Subcutaneous abdominal adipose tissue (tissue), 5 donors: ENCODE data around the gene LILRA2.

Experiments
- H3K27ac ChIP-seq: one replicate; pipeline ENCODE4 v1.7.0; 2013; ENCODE audit warnings: low read depth, mild to moderate bottlenecking, inconsistent platforms, low read length, moderate library complexity
- H3K27me3 ChIP-seq, 5 donors: one replicate each; pipeline ENCODE4 v1.7.0; 2013; ENCODE audit warnings: low read length in 5 of 5, inconsistent platforms in 1 of 5; ENCODE audit not compliant: control insufficient read depth in 5 of 5, insufficient read depth in 4 of 5
- H3K36me3 ChIP-seq, 5 donors: one replicate each; pipeline ENCODE4 v1.7.0; 2013; ENCODE audit warnings: low read length in 5 of 5; ENCODE audit not compliant: control insufficient read depth in 5 of 5, insufficient read depth in 5 of 5
- H3K4me1 ChIP-seq, 5 donors: one replicate each; pipeline ENCODE4 v1.7.0; 2013; ENCODE audit warnings: low read length in 5 of 5, mild to moderate bottlenecking in 3 of 5, moderate library complexity in 1 of 5; ENCODE audit not compliant: control insufficient read depth in 5 of 5, insufficient read depth in 5 of 5
- H3K4me3 ChIP-seq, 5 donors: one replicate each; pipeline ENCODE4 v1.7.0; 2013; ENCODE audit warnings: low read length in 5 of 5, low read depth in 1 of 5
- H3K9ac ChIP-seq, 5 donors: one replicate each; pipeline ENCODE4 v1.7.0; 2013; ENCODE audit warnings: low read length in 5 of 5, mild to moderate bottlenecking in 4 of 5, moderate library complexity in 3 of 5
- H3K9me3 ChIP-seq, 5 donors: one replicate each; pipeline ENCODE4 v1.7.0; 2013; ENCODE audit warnings: low read length in 5 of 5; ENCODE audit not compliant: control insufficient read depth in 5 of 5
- donor health status: healthy.
- donor health status: healthy.
- donor health status: healthy.
- donor health status: healthy.
- donor health status: healthy.

Gene LILRA2

DNA sequence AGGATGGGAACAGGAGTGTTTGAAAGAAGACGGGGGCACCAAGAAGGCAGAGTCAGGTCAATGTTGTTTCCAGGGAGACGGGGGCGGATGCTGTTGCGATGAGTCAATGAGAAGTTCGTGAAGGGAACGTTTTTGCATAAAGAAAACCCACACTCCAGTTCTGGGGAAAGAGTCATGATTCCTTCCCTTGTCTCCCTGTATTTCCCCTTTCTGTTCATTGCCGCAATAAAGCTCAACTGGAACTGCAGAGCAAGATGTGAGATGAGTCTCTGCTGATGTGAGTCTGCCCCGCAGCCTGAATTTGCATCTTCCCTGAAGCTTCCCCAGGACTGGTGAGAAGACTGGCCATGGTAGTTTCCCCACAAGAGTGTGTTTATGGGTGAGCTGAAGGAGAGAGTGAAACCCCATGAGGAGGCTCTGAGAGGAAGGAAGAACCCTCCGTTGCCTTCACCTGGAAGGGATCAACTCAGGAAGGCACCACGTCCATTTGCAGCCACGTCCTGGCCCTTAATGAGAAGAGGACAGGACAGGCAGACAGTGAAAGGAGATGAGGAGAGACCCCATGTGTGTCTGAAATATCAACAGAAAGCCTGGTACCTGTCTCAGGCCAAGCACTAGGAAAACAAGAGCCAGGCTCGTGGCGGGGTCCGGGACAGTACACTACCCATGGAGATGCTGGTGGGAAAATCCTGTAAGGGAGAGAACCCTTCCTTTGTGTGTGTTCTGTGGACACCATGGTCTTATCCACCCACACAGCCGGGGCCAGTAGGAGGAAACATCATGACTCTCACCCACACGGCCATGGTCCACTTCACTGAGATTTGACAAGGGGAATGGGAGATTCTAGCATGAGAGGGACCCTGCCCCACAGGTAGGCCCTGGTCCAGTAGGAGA, 33.5 kb downstream of the LILRA2 start:
- Histone ChIP-seq H3K27me3 (peaks cover 0 to 8% (median 2%) of the 10 kb centered on the region in 5 donors), H3K27ac (no peak overlapping the region), H3K4me1 (peaks cover 0 to 23% (median 0%) of the 10 kb centered on the region in 5 donors), H3K9me3 (peaks cover 5 to 15% (median 8%) of the 10 kb centered on the region in 5 donors), H3K9ac (no peak overlapping the region), H3K36me3 (no peaks in the 10 kb centered on the region), H3K4me3 (no peak overlapping the region)

DNA sequence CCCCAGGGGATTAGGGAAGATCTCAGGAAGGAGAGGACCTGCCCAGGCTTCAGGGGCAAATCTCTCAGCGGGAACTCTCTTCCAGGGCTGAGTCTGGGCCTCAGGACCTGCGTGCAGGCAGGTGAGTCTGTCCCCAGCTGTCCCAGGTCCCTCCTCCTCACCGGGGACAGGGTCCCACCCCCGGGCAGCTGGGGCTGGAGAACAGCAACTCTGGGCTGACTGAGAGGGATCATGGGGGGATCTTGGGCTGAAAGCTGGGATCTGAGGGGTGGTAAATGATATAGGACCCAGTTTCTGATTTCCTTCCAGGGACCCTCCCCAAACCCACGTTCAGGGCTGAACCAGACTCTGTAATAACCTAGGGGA, 34.2 kb downstream of the LILRA2 start:
- Histone ChIP-seq H3K27me3 (peaks cover 0 to 8% (median 2%) of the 10 kb centered on the region in 5 donors), H3K27ac (no peak overlapping the region), H3K36me3 (no peaks in the 10 kb centered on the region), H3K4me1 (peaks cover 0 to 23% (median 0%) of the 10 kb centered on the region in 5 donors), H3K9ac (no peak overlapping the region), H3K9me3 (peaks cover 5 to 15% (median 8%) of the 10 kb centered on the region in 5 donors), H3K4me3 (no peak overlapping the region)

DNA sequence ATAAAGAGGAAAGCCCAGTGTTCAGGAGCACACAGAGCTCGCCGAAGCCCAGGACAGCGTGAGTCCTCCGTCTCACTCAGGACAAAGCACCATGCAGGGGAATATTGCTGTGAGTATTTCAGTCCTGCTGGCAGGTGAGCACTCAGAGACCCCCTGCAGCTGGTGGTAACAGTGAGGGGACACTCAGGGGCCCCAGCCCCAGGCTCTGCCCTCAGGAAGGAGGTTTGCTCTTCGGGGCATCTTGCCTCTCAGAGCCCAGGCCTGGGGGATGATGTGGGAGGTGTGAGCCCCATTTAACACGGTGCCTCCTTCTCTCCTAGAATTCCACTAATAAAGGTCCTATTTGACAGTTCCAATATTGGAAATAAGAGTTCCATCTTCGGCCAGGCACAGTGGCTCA, 34.6 kb downstream of the LILRA2 start:
- peaks cover 0 to 23% (median 0%) of the 10 kb centered on the region in 5 donors for H3K4me1 ChIP-seq
- peaks cover 5 to 15% (median 8%) of the 10 kb centered on the region in 5 donors for H3K9me3 ChIP-seq
- H3K9ac ChIP-seq, result no peak overlapping the region
- no peak overlapping the region for H3K4me3 ChIP-seq
- H3K27ac ChIP-seq, result no peak overlapping the region
- peaks cover 0 to 8% (median 2%) of the 10 kb centered on the region in 5 donors for H3K27me3 ChIP-seq
- H3K36me3 ChIP-seq, result no peaks in the 10 kb centered on the region

DNA sequence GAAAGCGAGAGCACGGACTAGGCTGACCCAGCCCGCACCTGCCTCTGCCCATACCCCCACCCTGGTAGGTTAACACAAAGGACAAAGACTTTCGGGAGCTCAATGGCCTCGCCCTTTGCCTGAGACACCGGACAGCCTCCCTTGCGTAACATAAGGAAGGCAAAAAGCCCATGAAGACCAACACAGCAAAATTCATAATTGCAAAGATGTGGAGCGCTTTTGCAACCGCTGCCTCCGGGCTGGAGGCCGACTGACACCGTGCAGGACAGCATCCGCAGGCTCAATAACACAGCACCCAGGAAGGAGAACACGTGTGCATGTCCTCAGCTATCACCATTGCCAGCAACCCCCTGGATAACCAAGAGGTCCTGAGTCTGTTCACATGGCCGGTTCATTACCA, 35.2 kb downstream of the LILRA2 start:
- Histone ChIP-seq H3K9ac (no peak overlapping the region), H3K4me3 (no peak overlapping the region), H3K27me3 (peaks cover 0 to 8% (median 2%) of the 10 kb centered on the region in 5 donors), H3K27ac (no peak overlapping the region), H3K36me3 (no peaks in the 10 kb centered on the region), H3K4me1 (peaks cover 0 to 23% (median 0%) of the 10 kb centered on the region in 5 donors), H3K9me3 (peaks cover 5 to 15% (median 8%) of the 10 kb centered on the region in 5 donors)

DNA sequence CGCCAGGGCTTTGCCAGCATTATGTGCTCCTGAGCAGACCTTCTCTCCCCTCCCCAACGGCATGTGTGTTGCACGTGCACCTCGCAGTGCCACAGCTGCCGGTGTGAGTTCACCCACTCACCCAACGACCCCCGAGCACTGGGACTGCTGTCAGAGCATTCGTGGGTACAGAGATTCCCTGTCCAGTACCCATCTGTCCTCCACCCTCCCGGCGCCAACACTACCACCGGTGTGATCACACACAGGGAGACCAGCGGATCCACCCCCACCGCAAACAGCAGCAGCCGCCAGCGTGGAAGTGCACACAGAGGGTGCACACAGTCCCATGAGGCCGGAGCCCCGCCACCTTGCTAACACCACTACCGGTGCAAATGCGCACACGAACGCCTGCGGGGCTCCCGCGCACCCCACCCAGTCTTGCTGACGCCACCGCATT, 35.8 kb downstream of the LILRA2 start:
- Histone ChIP-seq H3K4me1 (peaks cover 0 to 23% (median 0%) of the 10 kb centered on the region in 5 donors), H3K9me3 (peaks cover 5 to 15% (median 8%) of the 10 kb centered on the region in 5 donors), H3K9ac (no peak overlapping the region), H3K27ac (no peak overlapping the region), H3K27me3 (peaks cover 0 to 8% (median 2%) of the 10 kb centered on the region in 5 donors), H3K36me3 (no peaks in the 10 kb centered on the region), H3K4me3 (no peak overlapping the region)

DNA sequence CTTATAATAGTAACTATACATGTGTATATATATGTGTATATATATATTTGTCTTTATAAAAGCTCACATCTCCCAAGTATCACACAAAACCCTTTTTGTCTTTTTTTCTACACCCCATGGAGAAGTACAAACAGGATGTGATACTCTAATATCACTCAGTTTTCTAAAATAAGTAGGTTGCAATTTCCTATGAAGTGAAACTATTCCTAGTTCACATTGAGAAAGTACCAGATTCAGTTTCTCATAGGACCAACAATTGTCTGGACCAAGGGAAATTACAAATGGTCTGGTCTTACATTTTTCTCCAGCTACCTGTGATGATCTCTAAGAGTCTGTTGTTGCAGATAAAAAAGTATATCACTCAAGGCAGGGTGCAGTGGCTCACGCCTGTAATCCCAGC, 38.8 kb downstream of the LILRA2 start:
- H3K4me3 ChIP-seq, result no peak overlapping the region

DNA sequence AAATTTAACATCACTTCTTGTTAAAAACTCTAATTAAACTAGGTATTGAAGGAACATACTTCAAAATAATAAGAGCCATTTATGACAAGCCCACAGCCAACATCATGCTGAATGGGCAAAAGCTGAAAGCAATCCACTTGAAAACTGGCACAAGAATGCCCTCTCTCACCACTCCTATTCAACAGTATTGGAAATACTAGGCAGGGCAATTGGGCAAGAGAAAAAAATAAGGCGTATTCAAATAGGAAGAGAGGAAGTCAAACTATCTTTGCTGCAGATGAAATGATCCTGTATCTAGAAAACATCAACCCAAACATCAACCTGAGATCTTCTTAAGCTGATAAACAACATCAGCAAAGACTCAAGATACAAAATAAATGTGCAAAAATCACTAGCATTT, 41.1 kb downstream of the LILRA2 start:
- H3K9ac ChIP-seq, result no peak overlapping the region
- H3K27me3 ChIP-seq, result no peaks in the 10 kb centered on the region
- no peak overlapping the region for H3K27ac ChIP-seq
- H3K4me3 ChIP-seq, result no peak overlapping the region
- H3K9me3 ChIP-seq, result peaks cover 0 to 10% (median 3%) of the 10 kb centered on the region in 5 donors
- H3K4me1 ChIP-seq, result no peaks in the 10 kb centered on the region
- no peaks in the 10 kb centered on the region for H3K36me3 ChIP-seq

More for the DNA sequence above, 38.8 kb downstream of the LILRA2 start:
- no peak overlapping the region for H3K9ac ChIP-seq
- H3K27me3 ChIP-seq, result peaks cover 0 to 4% (median 2%) of the 10 kb centered on the region in 5 donors
- H3K27ac ChIP-seq, result no peak overlapping the region
- peaks cover 0 to 10% (median 4%) of the 10 kb centered on the region in 5 donors for H3K9me3 ChIP-seq
- H3K36me3 ChIP-seq, result no peaks in the 10 kb centered on the region
- H3K4me1 ChIP-seq, result peaks cover 0 to 9% (median 0%) of the 10 kb centered on the region in 5 donors

DNA sequence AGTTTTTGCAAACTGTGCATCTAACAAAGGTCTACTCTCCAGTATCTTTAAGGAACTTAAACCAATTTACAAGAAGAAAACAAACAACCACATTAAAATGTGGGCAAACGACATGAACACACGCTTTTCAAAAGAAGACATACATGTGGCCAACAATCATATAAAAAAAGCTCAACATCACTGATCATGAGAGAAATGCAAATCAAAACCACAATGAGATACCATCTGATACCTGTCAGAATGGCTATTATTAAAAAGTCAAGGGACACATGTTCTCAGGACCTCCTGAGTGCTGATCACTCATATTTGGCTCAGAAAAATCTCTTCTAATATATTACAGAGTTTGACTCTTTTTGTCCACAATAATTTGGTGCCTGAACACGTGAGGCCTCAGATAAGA, 42.5 kb downstream of the LILRA2 start:
- Histone ChIP-seq H3K27ac (no peak overlapping the region), H3K4me1 (no peaks in the 10 kb centered on the region), H3K9ac (no peak overlapping the region), H3K9me3 (peaks cover 0 to 10% (median 0%) of the 10 kb centered on the region in 5 donors), H3K27me3 (no peaks in the 10 kb centered on the region), H3K36me3 (no peaks in the 10 kb centered on the region), H3K4me3 (no peak overlapping the region)

DNA sequence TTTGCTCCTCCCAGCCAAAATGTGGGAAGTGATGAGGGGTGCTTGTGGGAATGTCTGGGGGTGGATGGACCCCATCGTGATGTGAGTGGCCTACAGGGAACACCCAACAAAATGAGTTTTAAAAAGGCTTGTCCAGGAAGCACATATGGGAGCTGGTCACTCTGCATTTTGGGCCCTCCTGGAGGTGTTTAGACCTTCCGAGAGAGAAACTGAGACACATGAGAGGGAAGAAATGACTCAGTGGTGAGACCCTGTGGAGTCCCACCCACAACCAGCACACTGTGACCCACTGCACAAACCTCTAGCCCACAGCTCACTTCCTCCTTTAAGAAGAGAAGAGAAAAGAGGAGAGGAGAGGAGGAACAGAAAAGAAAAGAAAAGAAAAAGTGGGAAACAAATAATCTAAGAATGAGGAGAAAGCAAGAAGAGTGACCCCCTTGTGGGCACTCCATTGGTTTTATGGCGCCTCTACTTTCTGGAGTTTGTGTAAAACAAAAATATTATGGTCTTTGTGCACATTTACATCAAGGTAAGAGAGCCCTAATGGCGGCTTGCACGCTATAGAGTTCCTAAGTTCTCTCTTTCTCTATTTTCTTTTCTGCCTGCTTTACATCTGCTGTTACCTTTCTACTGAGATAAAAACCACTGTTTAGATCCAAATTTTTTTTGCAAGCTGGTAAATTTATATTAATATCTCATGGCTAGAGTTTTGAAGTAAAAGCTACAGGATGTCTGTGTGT, 43.4 kb downstream of the LILRA2 start:
- no peaks in the 10 kb centered on the region for H3K27me3 ChIP-seq
- H3K9me3 ChIP-seq, result peaks cover 0 to 10% (median 0%) of the 10 kb centered on the region in 5 donors
- H3K36me3 ChIP-seq, result no peaks in the 10 kb centered on the region
- no peak overlapping the region for H3K4me3 ChIP-seq
- H3K4me1 ChIP-seq, result no peaks in the 10 kb centered on the region
- H3K27ac ChIP-seq, result no peak overlapping the region
- no peak overlapping the region for H3K9ac ChIP-seq

DNA sequence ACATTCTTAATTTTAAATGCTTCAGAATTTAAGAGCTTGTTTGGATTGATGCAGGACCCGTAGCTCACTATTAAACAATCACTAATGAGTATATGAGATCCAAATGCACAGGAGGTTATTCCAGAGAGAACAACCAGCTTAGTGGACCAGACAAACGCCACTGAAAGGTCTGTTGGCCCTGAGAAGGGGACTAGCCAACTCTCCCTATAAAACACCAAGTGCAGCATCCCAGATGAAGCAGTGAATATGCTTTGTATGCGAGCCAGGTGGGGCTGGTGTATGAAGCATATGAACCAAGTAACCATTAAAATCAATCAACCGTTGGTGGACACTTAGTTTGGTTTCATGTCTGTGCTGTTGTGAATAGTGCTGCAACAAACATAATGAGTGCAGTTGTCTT, 46.9 kb downstream of the LILRA2 start:
- Histone ChIP-seq H3K36me3 (no peaks in the 10 kb centered on the region), H3K27me3 (no peaks in the 10 kb centered on the region), H3K4me1 (no peaks in the 10 kb centered on the region), H3K4me3 (no peak overlapping the region), H3K9me3 (peaks cover 0 to 5% (median 0%) of the 10 kb centered on the region in 5 donors), H3K9ac (no peak overlapping the region), H3K27ac (no peak overlapping the region)
